ENCODE measurements around the gene OR2C3. TPM values are rescaled to one million over a fixed set of nuclear protein-coding genes. Genes with fewer than 3 reads are reported as not detected.

OR2C3 gene
- total RNA-seq, 5 donors from 2014 or later (not counting 1 experiment from before 2014, with no cell fraction given), result not detected

DNA sequence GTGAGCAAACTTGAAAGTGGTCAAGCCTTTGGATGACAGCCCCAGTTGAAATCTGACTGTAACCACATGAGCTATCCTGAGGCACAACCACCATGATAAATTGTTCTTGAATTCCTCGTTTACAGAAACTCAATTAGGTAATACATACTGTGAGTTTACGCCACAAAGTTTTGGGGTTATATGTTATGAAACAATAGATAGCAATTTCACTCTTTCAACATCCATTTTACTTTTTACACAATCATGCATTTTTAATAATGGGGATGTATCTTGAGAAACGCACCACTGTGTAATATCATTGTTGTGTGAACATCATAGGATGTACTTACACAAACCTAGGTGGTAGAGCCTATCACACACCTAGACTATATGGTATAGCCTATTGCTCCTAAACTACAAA, 35.4 kb downstream of the OR2C3 start:
- ChIA-PET POLR2A (no interaction called here), CTCF (no interaction called here)
- Histone ChIP-seq H3K27me3 (replicated peaks in 1 of 2; ENCODE audit: control insufficient read depth in 2 of 2, extremely low read depth in 1 of 2, insufficient read depth in 2 of 2, low read length in 1 of 2) (no peaks in the 10 kb centered on the region), H3K4me1 (ENCODE audit: control insufficient read depth in 1 of 2, extremely low read depth in 1 of 2, insufficient read depth in 2 of 2, low read length in 2 of 2) (no peaks in the 10 kb centered on the region), H3K9me3 (no peaks in the 10 kb centered on the region), H3K36me3 (ENCODE audit: control insufficient read depth in 2 of 2, extremely low read depth in 1 of 2, insufficient read depth in 1 of 2, low read length in 1 of 2) (no peaks in the 10 kb centered on the region), H3K4me3 (ENCODE audit: control insufficient read depth in 1 of 2, extremely low read depth in 1 of 2, low read length in 1 of 2) (no peak overlapping the region), H3K27ac (ENCODE audit: low read length) (no peak overlapping the region)
- Mint-ChIP-seq H3K9me3 (no peaks in the 10 kb centered on the region), H3K4me1 (no peaks in the 10 kb centered on the region), H3K36me3 (no peaks in the 10 kb centered on the region), H3K4me3 (no peak overlapping the region), H3K27ac (no peak overlapping the region), H3K27me3 (peaks cover 7 to 14% of the 10 kb centered on the region in 2 donors)
- no CpG with 5 or more reads among the region's 3 CpGs for WGBS (ENCODE audit: insufficient coverage)
- ATAC-seq (replicated peaks in 1 of 4) (no peak), DNase-seq (no peak)

DNA sequence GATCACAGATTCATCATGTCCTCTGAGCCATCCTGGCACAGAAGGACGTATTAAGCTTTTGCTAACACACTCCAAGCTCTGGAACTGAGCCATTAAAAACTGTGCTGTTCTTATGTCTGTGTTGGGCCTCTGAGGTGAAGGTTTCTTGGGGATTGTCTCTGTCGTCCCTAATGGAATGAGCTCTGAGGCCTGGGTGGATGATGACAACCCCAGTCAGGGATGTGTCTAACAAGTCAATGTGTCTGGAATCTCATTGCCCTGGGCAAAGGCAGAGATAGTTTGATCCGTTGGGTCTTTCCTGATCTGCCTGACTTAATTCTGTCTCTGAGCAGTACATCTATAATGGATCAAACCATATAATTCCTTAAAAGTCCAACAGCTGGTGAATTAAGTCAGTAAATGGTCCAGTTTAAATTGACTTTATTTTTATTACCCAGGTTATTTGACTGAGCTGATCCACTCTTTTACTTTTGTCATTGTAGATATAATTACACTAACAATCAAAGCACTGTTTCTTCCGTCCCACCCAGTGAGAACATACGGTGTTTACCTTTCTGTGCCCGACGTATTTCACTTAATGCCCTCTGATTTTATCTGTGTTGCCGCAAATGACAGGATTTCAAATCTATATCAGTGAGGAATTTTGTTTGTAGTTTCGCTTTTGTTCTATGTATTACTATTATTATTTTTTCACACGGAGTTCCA, 39.5 kb downstream of the OR2C3 start:
- DNase-seq, result no peak
- Mint-ChIP-seq H3K36me3 (no peaks in the 10 kb centered on the region), H3K4me3 (no peak overlapping the region), H3K27ac (no peak overlapping the region), H3K4me1 (no peaks in the 10 kb centered on the region), H3K9me3 (no peaks in the 10 kb centered on the region), H3K27me3 (peaks cover 26 to 30% of the 10 kb centered on the region in 2 donors)
- no peaks in the 10 kb centered on the region for H3K4me1 ChIP-seq (ENCODE audit: control insufficient read depth in 1 of 2, extremely low read depth in 1 of 2, insufficient read depth in 2 of 2, low read length in 2 of 2)
- no peaks in the 10 kb centered on the region for H3K36me3 ChIP-seq (ENCODE audit: control insufficient read depth in 2 of 2, extremely low read depth in 1 of 2, insufficient read depth in 1 of 2, low read length in 1 of 2)
- 95% methylated on average over 6 of the region's 10 CpGs for WGBS (ENCODE audit: insufficient coverage)
- ChIA-PET POLR2A (interaction anchor here in 1 of 2 donors (0.6 kb wide), 1 partner anchor 9 kb away, joined by 4 read pairs; no protein-coding TSS in a partner anchor), CTCF (no interaction called here)
- ATAC-seq (replicated peaks in 1 of 4), result no peak
- no peak overlapping the region for H3K27ac ChIP-seq (ENCODE audit: low read length)
- no peaks in the 10 kb centered on the region for H3K9me3 ChIP-seq
- no peaks in the 10 kb centered on the region for H3K27me3 ChIP-seq (replicated peaks in 1 of 2; ENCODE audit: control insufficient read depth in 2 of 2, extremely low read depth in 1 of 2, insufficient read depth in 2 of 2, low read length in 1 of 2)
- H3K4me3 ChIP-seq (ENCODE audit: control insufficient read depth in 1 of 2, extremely low read depth in 1 of 2, low read length in 1 of 2), result no peak overlapping the region

DNA sequence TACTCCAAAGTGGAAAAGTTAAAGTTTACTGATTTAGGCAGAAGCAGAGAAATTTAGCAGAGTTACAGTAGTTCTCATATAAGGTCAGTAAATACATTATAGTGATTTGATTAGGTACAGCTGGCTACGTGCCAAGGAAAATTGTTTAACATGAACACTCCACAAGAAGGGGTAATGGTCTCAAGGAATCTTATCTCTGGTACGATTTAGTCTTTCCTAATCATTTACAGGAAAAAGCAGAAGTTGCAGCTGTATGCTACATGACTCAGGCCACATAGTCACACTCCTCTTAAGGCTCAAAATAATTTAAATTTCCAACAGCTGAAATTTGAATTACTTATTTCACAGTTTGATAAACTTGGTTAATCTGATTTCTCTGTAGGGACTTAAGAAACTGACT, 41.5 kb downstream of the OR2C3 start:
- H3K9me3 ChIP-seq, result no peaks in the 10 kb centered on the region

DNA sequence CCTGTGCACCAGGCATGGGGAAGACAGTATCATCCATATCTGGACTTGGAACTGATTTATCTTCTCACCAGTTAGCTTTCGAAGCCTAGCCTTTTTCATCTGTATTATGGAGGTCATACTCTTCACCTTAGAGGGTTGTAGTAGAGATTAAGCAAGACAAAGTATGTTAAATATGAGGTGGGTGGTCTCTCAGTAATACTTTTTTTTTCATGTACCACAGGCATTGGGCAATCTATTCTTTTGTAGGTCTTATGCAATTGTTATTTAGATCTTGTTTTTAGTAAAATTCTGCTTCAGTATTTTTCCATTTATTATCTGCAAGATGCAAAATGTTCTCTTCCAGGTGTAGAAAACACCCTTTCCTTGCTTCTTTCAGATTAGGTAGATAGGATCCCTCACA, 43.1 kb downstream of the OR2C3 start:
- Histone ChIP-seq H3K27me3 (replicated peaks in 1 of 2; ENCODE audit: control insufficient read depth in 2 of 2, extremely low read depth in 1 of 2, insufficient read depth in 2 of 2, low read length in 1 of 2) (peaks cover 0 to 5% of the 10 kb centered on the region in 2 experiments), H3K27ac (ENCODE audit: low read length) (no peak overlapping the region), H3K9me3 (no peaks in the 10 kb centered on the region), H3K4me1 (ENCODE audit: control insufficient read depth in 1 of 2, extremely low read depth in 1 of 2, insufficient read depth in 2 of 2, low read length in 2 of 2) (no peaks in the 10 kb centered on the region), H3K36me3 (ENCODE audit: control insufficient read depth in 2 of 2, extremely low read depth in 1 of 2, insufficient read depth in 1 of 2, low read length in 1 of 2) (no peaks in the 10 kb centered on the region), H3K4me3 (ENCODE audit: control insufficient read depth in 1 of 2, extremely low read depth in 1 of 2, low read length in 1 of 2) (no peak overlapping the region)
- no peaks in the 10 kb centered on the region for H3K9me3 Mint-ChIP-seq
- DNase-seq (no peak), ATAC-seq (replicated peaks in 1 of 4) (no peak)
- peaks cover 33 to 34% of the 10 kb centered on the region in 2 donors for H3K27me3 Mint-ChIP-seq
- ChIA-PET POLR2A (no interaction called here), CTCF (interaction anchor here in 1 of 2 donors (0.7 kb wide), 1 partner anchor 119 kb away, joined by 4 read pairs; no protein-coding TSS in a partner anchor)
- H3K4me3 Mint-ChIP-seq, result no peak overlapping the region
- no peak overlapping the region for H3K27ac Mint-ChIP-seq
- H3K4me1 Mint-ChIP-seq, result no peaks in the 10 kb centered on the region
- H3K36me3 Mint-ChIP-seq, result no peaks in the 10 kb centered on the region
- no CpG with 5 or more reads among the region's 1 CpG for WGBS (ENCODE audit: insufficient coverage)

More for the DNA sequence above, 41.5 kb downstream of the OR2C3 start:
- no peak overlapping the region for H3K27ac ChIP-seq (ENCODE audit: low read length)
- DNase-seq (no peak), ATAC-seq (replicated peaks in 1 of 4) (no peak)
- H3K27me3 ChIP-seq (replicated peaks in 1 of 2; ENCODE audit: control insufficient read depth in 2 of 2, extremely low read depth in 1 of 2, insufficient read depth in 2 of 2, low read length in 1 of 2), result peaks cover 0 to 5% of the 10 kb centered on the region in 2 experiments
- no peak overlapping the region for H3K4me3 ChIP-seq (ENCODE audit: control insufficient read depth in 1 of 2, extremely low read depth in 1 of 2, low read length in 1 of 2)
- POLR2A ChIA-PET, result interaction anchor here in 1 of 2 donors (0.6 kb wide), 1 partner anchor 374 kb away, joined by 4 read pairs; no protein-coding TSS in a partner anchor
- Mint-ChIP-seq H3K9me3 (no peaks in the 10 kb centered on the region), H3K27ac (no peak overlapping the region), H3K4me3 (no peak overlapping the region), H3K4me1 (no peaks in the 10 kb centered on the region), H3K27me3 (peaks cover 33 to 38% of the 10 kb centered on the region in 2 donors), H3K36me3 (no peaks in the 10 kb centered on the region)
- CTCF ChIA-PET, result interaction anchor here in 1 of 2 donors (0.6 kb wide), 1 partner anchor 105 kb away, joined by 3 read pairs; no protein-coding TSS in a partner anchor
- no peaks in the 10 kb centered on the region for H3K36me3 ChIP-seq (ENCODE audit: control insufficient read depth in 2 of 2, extremely low read depth in 1 of 2, insufficient read depth in 1 of 2, low read length in 1 of 2)
- H3K4me1 ChIP-seq (ENCODE audit: control insufficient read depth in 1 of 2, extremely low read depth in 1 of 2, insufficient read depth in 2 of 2, low read length in 2 of 2), result no peaks in the 10 kb centered on the region
- WGBS (ENCODE audit: insufficient coverage), result 20% methylated on average over 1 of the region's 2 CpGs

DNA sequence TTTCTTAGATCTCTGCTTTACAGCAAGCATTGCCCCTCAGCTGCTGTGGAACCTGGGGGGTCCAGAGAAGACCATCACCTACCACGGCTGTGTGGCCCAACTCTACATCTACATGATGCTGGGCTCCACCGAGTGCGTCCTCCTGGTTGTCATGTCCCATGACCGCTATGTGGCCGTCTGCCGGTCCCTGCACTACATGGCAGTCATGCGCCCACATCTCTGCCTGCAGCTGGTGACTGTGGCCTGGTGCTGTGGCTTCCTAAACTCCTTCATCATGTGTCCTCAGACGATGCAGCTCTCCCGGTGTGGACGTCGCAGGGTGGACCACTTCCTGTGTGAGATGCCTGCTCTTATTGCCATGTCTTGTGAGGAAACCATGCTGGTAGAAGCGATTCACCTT, 44.9 kb downstream of the OR2C3 start:
- Mint-ChIP-seq H3K36me3 (no peaks in the 10 kb centered on the region), H3K27me3 (peaks cover 29 to 33% of the 10 kb centered on the region in 2 donors), H3K27ac (no peak overlapping the region), H3K4me1 (no peaks in the 10 kb centered on the region), H3K4me3 (no peak overlapping the region), H3K9me3 (no peaks in the 10 kb centered on the region)
- Histone ChIP-seq H3K4me3 (ENCODE audit: control insufficient read depth in 1 of 2, extremely low read depth in 1 of 2, low read length in 1 of 2) (no peak overlapping the region), H3K27me3 (replicated peaks in 1 of 2; ENCODE audit: control insufficient read depth in 2 of 2, extremely low read depth in 1 of 2, insufficient read depth in 2 of 2, low read length in 1 of 2) (peaks cover 0 to 5% of the 10 kb centered on the region in 2 experiments), H3K9me3 (no peaks in the 10 kb centered on the region), H3K36me3 (ENCODE audit: control insufficient read depth in 2 of 2, extremely low read depth in 1 of 2, insufficient read depth in 1 of 2, low read length in 1 of 2) (no peaks in the 10 kb centered on the region), H3K27ac (ENCODE audit: low read length) (no peak overlapping the region), H3K4me1 (ENCODE audit: control insufficient read depth in 1 of 2, extremely low read depth in 1 of 2, insufficient read depth in 2 of 2, low read length in 2 of 2) (no peaks in the 10 kb centered on the region)
- ATAC-seq (replicated peaks in 1 of 4) (no peak), DNase-seq (no peak)
- POLR2A ChIA-PET, result no interaction called here
- WGBS (ENCODE audit: insufficient coverage), result 72% methylated on average over 12 of the region's 12 CpGs
- CTCF ChIA-PET, result interaction anchor here in 1 of 2 donors (1.2 kb wide), 1 partner anchor 101 kb away, joined by 8 read pairs; no protein-coding TSS in a partner anchor

DNA sequence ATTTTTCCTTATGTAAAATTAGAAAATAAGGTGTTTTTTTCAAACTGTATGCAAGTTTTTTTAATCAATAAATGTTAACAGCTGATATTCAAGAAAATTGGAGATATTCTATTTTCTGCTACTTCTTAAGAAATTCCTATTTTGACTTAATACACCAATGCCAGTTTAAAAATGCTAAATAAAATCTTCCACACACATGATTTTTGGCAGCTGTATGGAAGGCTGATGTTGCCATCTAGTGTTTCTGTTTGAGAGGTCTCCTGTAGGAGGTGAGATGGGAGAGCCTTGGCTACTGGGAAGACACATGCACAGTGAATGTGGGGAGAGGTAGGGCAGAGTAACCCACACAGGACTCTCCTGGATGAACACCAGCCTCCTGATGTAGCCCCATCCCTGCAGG, 49.2 kb downstream of the OR2C3 start:
- H3K9me3 ChIP-seq, result no peaks in the 10 kb centered on the region
- Mint-ChIP-seq H3K4me1 (no peaks in the 10 kb centered on the region), H3K4me3 (no peak overlapping the region), H3K36me3 (no peaks in the 10 kb centered on the region), H3K27ac (no peak overlapping the region), H3K27me3 (peaks cover 12 to 13% of the 10 kb centered on the region in 2 donors), H3K9me3 (no peaks in the 10 kb centered on the region)
- no peaks in the 10 kb centered on the region for H3K36me3 ChIP-seq (ENCODE audit: control insufficient read depth in 2 of 2, extremely low read depth in 1 of 2, insufficient read depth in 1 of 2, low read length in 1 of 2)
- ATAC-seq (replicated peaks in 1 of 4), result peak; percentile 60 to 87 (median 78)
- ChIA-PET POLR2A (no interaction called here), CTCF (interaction anchor here (0.6 to 6.4 kb wide), 10 partner anchors 12 to 579 kb away, joined by 3 to 81 read pairs (median 6); no protein-coding TSS in a partner anchor)
- peaks cover 0 to 5% of the 10 kb centered on the region in 2 experiments for H3K27me3 ChIP-seq (replicated peaks in 1 of 2; ENCODE audit: control insufficient read depth in 2 of 2, extremely low read depth in 1 of 2, insufficient read depth in 2 of 2, low read length in 1 of 2)
- H3K27ac ChIP-seq (ENCODE audit: low read length), result no peak overlapping the region
- H3K4me3 ChIP-seq (ENCODE audit: control insufficient read depth in 1 of 2, extremely low read depth in 1 of 2, low read length in 1 of 2), result no peak overlapping the region
- peak in 24 of 35 experiments; percentile 2 to 74 (median 16) for DNase-seq
- no peaks in the 10 kb centered on the region for H3K4me1 ChIP-seq (ENCODE audit: control insufficient read depth in 1 of 2, extremely low read depth in 1 of 2, insufficient read depth in 2 of 2, low read length in 2 of 2)

Measured in T-cell (primary cell).